ENCODE results near the gene UFC1. TPM values are rescaled to one million over a fixed set of nuclear protein-coding genes. Genes with fewer than 3 reads are reported as not detected.

UFC1 gene
- total RNA-seq, 1 donor from 2014 or later: 76.4 TPM

GRCh38 chr1:161157867-161158266 is 4.1 kb downstream of the UFC1 start:
- no peak overlapping the region for H3K4me3 ChIP-seq
- peaks cover 28% of the 10 kb centered on the region for H3K36me3 ChIP-seq
- no peak overlapping the region for H3K27ac ChIP-seq (replicated peaks)
- no peak for DNase-seq
- no peaks in the 10 kb centered on the region for H3K27me3 ChIP-seq (ENCODE audit: low read depth)
- no peaks in the 10 kb centered on the region for H3K9me3 ChIP-seq (replicated peaks)
- peaks cover 62% of the 10 kb centered on the region for H3K4me1 ChIP-seq
- intact Hi-C loops (cut with micrococcal nuclease): no loop called here
- no peak for TF ChIP-seq CTCF (IDR thresholded peaks at IDR 0.05; ENCODE audit: borderline replicate concordance)

GRCh38 chr1:161158316-161159010 is 4.7 kb downstream of the UFC1 start:
- no peak for TF ChIP-seq CTCF (IDR thresholded peaks at IDR 0.05; ENCODE audit: borderline replicate concordance)
- no peaks in the 10 kb centered on the region for H3K27me3 ChIP-seq (ENCODE audit: low read depth)
- peaks cover 34% of the 10 kb centered on the region for H3K36me3 ChIP-seq
- H3K4me1 ChIP-seq: peaks cover 56% of the 10 kb centered on the region
- H3K27ac ChIP-seq (replicated peaks): peak overlapping the region; percentile 95
- peak overlapping the region; percentile 94 for H3K4me3 ChIP-seq
- intact Hi-C loops (cut with micrococcal nuclease): no loop called here
- no peak for DNase-seq
- no peaks in the 10 kb centered on the region for H3K9me3 ChIP-seq (replicated peaks)

GRCh38 chr1:161159087-161159912 is 5.5 kb downstream of the UFC1 start, which contains the start of gene USP21:
TSS of gene USP21 (plus strand) at chr1:161159500. CDS start at chr1:161160641, 1,141 bp downstream.
- Histone ChIP-seq H3K27ac (replicated peaks) (peak within 1 kb of the TSS; percentile 95), H3K9me3 (replicated peaks) (no peaks in the 10 kb centered on the region), H3K27me3 (ENCODE audit: low read depth) (no peaks in the 10 kb centered on the region), H3K4me3 (peak within 1 kb of the TSS; percentile 94), H3K36me3 (peaks cover 40% of the 10 kb centered on the region), H3K4me1 (peaks cover 48% of the 10 kb centered on the region)
- intact Hi-C loops (cut with micrococcal nuclease): no loop called here
- TF ChIP-seq CTCF (IDR thresholded peaks at IDR 0.05; ENCODE audit: borderline replicate concordance): peak; percentile 35
- peak; percentile 95 for DNase-seq

GRCh38 chr1:161159913-161160243 is 6.1 kb downstream of the UFC1 start:
- TF ChIP-seq CTCF (IDR thresholded peaks at IDR 0.05; ENCODE audit: borderline replicate concordance): no peak
- Histone ChIP-seq H3K36me3 (peaks cover 46% of the 10 kb centered on the region), H3K27me3 (ENCODE audit: low read depth) (no peaks in the 10 kb centered on the region), H3K9me3 (replicated peaks) (no peaks in the 10 kb centered on the region), H3K27ac (replicated peaks) (peak overlapping the region; percentile 95), H3K4me1 (peaks cover 45% of the 10 kb centered on the region), H3K4me3 (peak overlapping the region; percentile 94)
- DNase-seq: no peak
- intact Hi-C loops (cut with micrococcal nuclease): no loop called here

- peaks cover 46% of the 10 kb centered on the region for H3K36me3 ChIP-seq
- H3K4me1 ChIP-seq: peaks cover 48% of the 10 kb centered on the region
- no peaks in the 10 kb centered on the region for H3K27me3 ChIP-seq (ENCODE audit: low read depth)
- DNase-seq: no peak
- intact Hi-C loops (cut with micrococcal nuclease): no loop called here
- H3K9me3 ChIP-seq (replicated peaks): no peaks in the 10 kb centered on the region
- H3K4me3 ChIP-seq: peak overlapping the region; percentile 94
- no peak overlapping the region for H3K27ac ChIP-seq (replicated peaks)
- TF ChIP-seq CTCF (IDR thresholded peaks at IDR 0.05; ENCODE audit: borderline replicate concordance): no peak
Observed at GRCh38 chr1:161160671-161161145, 6.9 kb downstream of the UFC1 start.

All from left ventricle myocardium inferior (tissue), 1 donor.